Activated naive CD8-positive, alpha-beta T cell treated with anti-CD3 and anti-CD28 coated beads, Interleukin-2, amount 10 ng/mL, durations not matched to agents 7 days and 5 days (primary cell): ENCODE results near the gene TCERG1L. TPM values are rescaled to one million over a fixed set of nuclear protein-coding genes. Genes with fewer than 3 reads are reported as not detected.

Source experiments
- ATAC-seq: fragments of 150-1000 bp; cut with Tn5 transposase; one replicate; pipeline ENCODE4 v1.10.0; 2021; ENCODE audit warnings: low read depth, moderate library complexity
- POLR2A ChIA-PET: fragments of 350-600 bp; sonication (Branson Sonifier 250); formaldehyde crosslinking; loops from one replicate; lab custom pipeline; 2021; ENCODE audit warnings: antibody characterized with exemption; lab: Charles Lee
- DNase-seq: peaks from one replicate; pipeline ENCODE4 v3.0.0; 2021
- H3K27ac Mint-ChIP-seq: one replicate; pipeline ENCODE4 v1.8.0; 2022; ENCODE audit warnings: mild to moderate bottlenecking, mixed read lengths
- H3K27me3 Mint-ChIP-seq: one replicate; pipeline ENCODE4 v1.8.0; 2022; ENCODE audit warnings: mild to moderate bottlenecking, moderate library complexity, mixed read lengths
- H3K36me3 Mint-ChIP-seq: one replicate; pipeline ENCODE4 v1.8.0; 2021; ENCODE audit warnings: mild to moderate bottlenecking, mixed read lengths
- H3K4me1 Mint-ChIP-seq: one replicate; pipeline ENCODE4 v1.8.0; 2021; ENCODE audit warnings: mixed read lengths
- H3K4me3 Mint-ChIP-seq: one replicate; pipeline ENCODE4 v1.8.0; 2022; ENCODE audit warnings: mild to moderate bottlenecking, moderate library complexity, mixed read lengths
- H3K9me3 Mint-ChIP-seq: one replicate; pipeline ENCODE4 v1.8.0; 2021; ENCODE audit warnings: mixed read lengths
- total RNA-seq, 2 experiments: library from RNA; stranded (reverse); gene quantifications; one replicate each; pipeline ENCODE4 v1.2.3, GENCODE V29; 2021

The TCERG1L gene
- total RNA-seq, 2 experiments from 2014 or later: 0.20 to 0.36 TPM

DNA sequence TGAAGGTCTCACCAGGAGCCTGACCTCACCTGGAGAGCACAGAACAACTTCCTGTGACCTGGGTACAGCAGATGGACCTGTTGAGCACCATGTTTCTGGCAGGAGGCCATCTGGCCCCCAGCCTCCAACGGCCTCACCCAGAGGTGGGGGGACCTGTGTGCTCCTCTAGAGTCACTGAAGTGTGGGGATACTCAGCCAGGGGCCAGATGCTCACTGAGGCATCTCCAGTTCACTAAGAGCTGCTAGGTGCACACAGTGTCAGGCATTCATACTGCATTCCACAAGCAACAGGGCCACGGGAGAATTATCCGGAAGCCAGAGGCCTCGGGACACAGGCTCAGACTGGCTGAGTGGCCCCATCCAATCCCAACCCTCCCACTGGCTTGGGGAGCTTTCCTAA lies 161.4 kb downstream of the TCERG1L start:
- H3K36me3 Mint-ChIP-seq: no peaks in the 10 kb centered on the region

DNA sequence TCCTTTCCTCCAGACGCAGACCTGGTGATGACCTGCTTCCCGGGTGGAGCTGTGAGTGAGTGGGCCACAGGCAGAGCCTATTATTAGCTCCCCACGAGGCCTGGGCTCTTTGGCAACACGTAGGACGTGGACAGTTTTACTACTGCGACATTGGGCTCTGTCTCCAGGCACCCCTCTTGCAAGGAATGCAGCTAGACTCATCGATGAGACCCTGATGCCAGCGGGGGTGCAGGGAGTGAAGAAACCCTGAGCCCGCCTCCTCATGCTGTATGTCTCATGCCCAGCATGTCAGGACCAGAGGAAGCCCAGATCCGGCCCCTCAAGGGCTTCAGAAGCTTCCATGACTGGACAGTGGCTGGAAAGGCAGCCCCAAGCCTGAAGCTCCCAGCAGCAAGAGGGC lies 161.9 kb downstream of the TCERG1L start:
- POLR2A ChIA-PET: no interaction called here

More for the DNA sequence above, 161.4 kb downstream of the TCERG1L start:
- H3K4me1 Mint-ChIP-seq: no peaks in the 10 kb centered on the region
- POLR2A ChIA-PET: no interaction called here
- ATAC-seq: no peak
- H3K27me3 Mint-ChIP-seq: no peaks in the 10 kb centered on the region
- H3K4me3 Mint-ChIP-seq: no peak overlapping the region
- H3K27ac Mint-ChIP-seq: no peak overlapping the region
- peaks cover 12% of the 10 kb centered on the region for H3K9me3 Mint-ChIP-seq
- no peak for DNase-seq

DNA sequence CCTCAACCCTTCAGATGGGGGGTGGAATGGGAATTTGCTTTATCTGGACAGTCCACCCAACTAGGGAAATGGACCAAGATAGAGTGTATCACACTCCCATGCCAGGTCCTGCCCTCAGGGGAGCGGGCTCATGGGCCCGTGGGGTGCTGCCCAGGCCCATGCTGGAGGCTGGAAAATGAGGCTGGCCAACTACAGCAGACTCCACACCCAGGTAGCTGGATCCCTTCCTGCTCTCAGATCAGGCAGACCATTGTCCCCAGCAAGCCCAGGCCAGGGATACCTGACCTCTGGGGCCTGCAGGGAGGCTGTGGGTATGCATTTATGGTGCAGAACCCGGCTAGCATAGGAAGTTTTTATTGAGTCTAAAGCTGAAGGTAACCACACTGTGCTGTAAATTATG lies 162.4 kb downstream of the TCERG1L start:
- POLR2A ChIA-PET: no interaction called here
- Mint-ChIP-seq H3K36me3 (no peaks in the 10 kb centered on the region), H3K4me3 (no peak overlapping the region), H3K27me3 (no peaks in the 10 kb centered on the region), H3K4me1 (no peaks in the 10 kb centered on the region), H3K27ac (no peak overlapping the region), H3K9me3 (peaks cover 12% of the 10 kb centered on the region)
- no peak for ATAC-seq
- DNase-seq: no peak

More for the DNA sequence above, 161.9 kb downstream of the TCERG1L start:
- no peaks in the 10 kb centered on the region for H3K4me1 Mint-ChIP-seq
- H3K4me3 Mint-ChIP-seq: no peak overlapping the region
- no peaks in the 10 kb centered on the region for H3K36me3 Mint-ChIP-seq
- H3K27ac Mint-ChIP-seq: no peak overlapping the region
- peaks cover 12% of the 10 kb centered on the region for H3K9me3 Mint-ChIP-seq
- ATAC-seq: no peak
- DNase-seq: no peak
- no peaks in the 10 kb centered on the region for H3K27me3 Mint-ChIP-seq

DNA sequence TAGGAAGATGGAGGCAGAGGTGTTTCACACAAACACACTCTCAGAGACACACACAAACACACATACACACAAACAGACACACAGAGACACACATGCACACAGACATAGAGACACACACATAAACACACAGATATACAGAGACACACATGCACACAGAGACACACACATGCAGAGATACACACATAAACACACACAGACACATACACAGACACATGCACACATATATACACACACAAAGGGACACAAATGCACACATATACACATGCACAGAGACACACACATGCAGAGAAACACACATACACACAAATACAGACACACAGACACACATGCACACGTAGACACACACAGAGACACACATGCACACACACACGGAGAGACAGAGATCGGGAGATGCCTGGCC lies 163.3 kb downstream of the TCERG1L start:
- H3K36me3 Mint-ChIP-seq: no peaks in the 10 kb centered on the region
- no peak for DNase-seq
- POLR2A ChIA-PET: no interaction called here
- no peak for ATAC-seq
- H3K27ac Mint-ChIP-seq: no peak overlapping the region
- no peaks in the 10 kb centered on the region for H3K4me1 Mint-ChIP-seq
- no peaks in the 10 kb centered on the region for H3K27me3 Mint-ChIP-seq
- peaks cover 12% of the 10 kb centered on the region for H3K9me3 Mint-ChIP-seq
- no peak overlapping the region for H3K4me3 Mint-ChIP-seq

DNA sequence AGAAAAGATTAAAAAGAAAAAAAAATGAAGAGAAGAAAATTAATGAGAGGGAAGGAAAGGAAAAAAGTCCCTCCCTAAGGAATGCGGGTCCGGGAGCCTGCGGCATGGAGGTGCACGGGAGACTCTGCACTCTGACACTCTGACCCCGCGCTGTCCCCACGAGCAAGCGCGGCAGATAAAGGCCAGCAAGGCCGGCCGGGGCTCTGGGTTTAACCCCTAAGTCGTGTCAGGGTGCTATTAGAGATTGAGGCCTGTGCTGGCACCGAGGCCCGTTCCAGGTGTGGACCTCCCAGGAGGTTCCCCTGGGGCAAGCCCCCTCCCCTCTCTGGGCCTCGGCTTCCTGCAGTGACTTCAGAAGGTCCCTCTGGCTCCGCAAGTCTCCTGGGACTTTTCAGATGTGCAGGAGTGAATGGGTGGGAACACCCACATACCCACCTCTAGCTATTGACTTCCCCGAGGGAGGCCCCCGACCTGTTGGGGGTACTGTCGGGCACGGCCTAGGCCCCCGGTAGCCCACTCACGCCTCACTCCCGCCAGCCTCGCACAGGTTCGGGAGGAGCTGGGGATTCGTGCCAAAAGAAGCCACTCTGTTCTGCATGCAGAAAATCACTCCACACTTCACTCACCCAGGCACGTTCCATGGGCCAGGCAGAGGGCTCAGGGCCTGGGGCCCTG lies 164.1 kb downstream of the TCERG1L start:
- Mint-ChIP-seq H3K27me3 (no peaks in the 10 kb centered on the region), H3K9me3 (peaks cover 8% of the 10 kb centered on the region)
- POLR2A ChIA-PET: no interaction called here

DNA sequence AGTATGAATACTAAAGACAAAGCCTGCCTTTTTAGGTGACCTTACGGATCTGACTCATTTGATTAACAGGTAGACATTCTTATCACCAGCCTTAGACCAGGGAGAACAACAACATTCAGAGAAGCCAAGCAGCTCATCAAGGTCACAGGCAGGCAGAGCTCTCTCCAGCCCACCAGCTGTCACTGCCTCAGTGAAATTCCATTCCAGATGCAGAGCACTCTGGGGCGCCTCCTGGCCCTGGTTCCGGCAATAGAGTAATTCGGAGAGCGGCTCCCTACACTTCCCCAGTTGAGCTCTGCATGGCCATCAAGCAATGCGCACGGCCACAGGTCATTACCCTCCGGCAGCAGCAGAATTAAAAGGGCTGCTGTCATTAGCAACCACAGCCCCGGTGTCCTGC lies 164.7 kb downstream of the TCERG1L start:
- no peaks in the 10 kb centered on the region for H3K36me3 Mint-ChIP-seq
- POLR2A ChIA-PET: no interaction called here
- H3K4me3 Mint-ChIP-seq: no peak overlapping the region

More for the DNA sequence above, 164.1 kb downstream of the TCERG1L start:
- ATAC-seq (no peak), DNase-seq (no peak)
- Mint-ChIP-seq H3K36me3 (no peaks in the 10 kb centered on the region), H3K4me1 (no peaks in the 10 kb centered on the region), H3K4me3 (no peak overlapping the region), H3K27ac (no peak overlapping the region)

DNA sequence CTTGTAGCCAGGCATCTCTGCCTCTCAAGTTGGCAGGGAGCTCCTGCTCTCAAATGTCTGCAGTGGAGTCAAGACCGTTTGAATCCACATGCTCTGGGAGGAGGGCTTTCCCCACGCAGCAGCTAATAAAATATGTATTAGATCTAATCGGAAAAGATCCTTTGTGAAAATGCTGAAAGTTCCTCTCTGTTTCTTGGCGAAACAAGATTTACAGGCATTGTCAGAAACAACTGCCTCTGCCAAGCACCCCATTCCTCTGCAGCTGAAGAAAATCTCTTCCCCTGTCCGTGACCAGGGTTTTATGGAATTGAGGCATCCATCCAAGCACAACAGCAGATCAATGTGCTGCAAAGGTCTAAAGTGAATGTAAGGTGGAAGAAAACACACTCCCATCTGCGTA lies 165.8 kb downstream of the TCERG1L start:
- no peak overlapping the region for H3K27ac Mint-ChIP-seq
- H3K36me3 Mint-ChIP-seq: no peaks in the 10 kb centered on the region
- no peaks in the 10 kb centered on the region for H3K4me1 Mint-ChIP-seq
- peaks cover 4% of the 10 kb centered on the region for H3K9me3 Mint-ChIP-seq
- ATAC-seq: no peak
- no peak overlapping the region for H3K4me3 Mint-ChIP-seq
- no peak for DNase-seq
- H3K27me3 Mint-ChIP-seq: no peaks in the 10 kb centered on the region
- POLR2A ChIA-PET: no interaction called here

More for the DNA sequence above, 164.7 kb downstream of the TCERG1L start:
- no peak for DNase-seq
- peaks cover 4% of the 10 kb centered on the region for H3K9me3 Mint-ChIP-seq
- H3K4me1 Mint-ChIP-seq: no peaks in the 10 kb centered on the region
- no peaks in the 10 kb centered on the region for H3K27me3 Mint-ChIP-seq
- no peak overlapping the region for H3K27ac Mint-ChIP-seq
- no peak for ATAC-seq

DNA sequence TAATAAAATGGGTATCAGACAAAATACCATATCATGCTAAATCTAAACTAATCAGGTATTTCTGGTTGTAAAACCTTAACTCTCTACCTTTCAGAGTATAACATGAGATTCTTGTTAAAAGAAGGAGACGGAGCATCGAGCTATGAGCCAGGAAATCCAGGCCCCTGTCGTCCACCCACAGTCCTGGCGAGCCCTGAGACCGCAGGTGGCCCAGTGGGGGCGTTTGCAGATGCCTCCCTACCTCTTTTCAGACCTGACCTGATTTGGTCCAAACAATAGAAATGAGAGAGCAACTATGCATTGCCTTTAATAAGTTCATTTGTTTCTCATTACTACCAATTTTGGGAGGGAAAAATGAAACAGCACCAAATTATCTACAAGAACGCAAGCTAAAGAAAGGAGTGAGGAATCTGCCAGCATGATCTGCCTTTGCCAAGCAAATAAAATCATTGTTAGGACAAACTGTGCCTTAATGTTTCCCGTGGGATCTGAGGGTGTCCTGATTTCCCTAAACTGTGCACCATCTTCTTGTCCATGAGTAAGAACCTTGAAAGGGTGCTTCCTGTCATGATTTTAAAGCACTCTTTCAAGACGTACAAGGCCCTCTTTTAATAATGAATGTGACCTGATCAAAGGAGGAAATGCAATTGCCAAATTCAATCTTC lies 166.7 kb downstream of the TCERG1L start:
- Mint-ChIP-seq H3K4me3 (no peak overlapping the region), H3K27ac (no peak overlapping the region), H3K27me3 (no peaks in the 10 kb centered on the region), H3K4me1 (no peaks in the 10 kb centered on the region), H3K36me3 (no peaks in the 10 kb centered on the region), H3K9me3 (peaks cover 3% of the 10 kb centered on the region)
- POLR2A ChIA-PET: no interaction called here
- DNase-seq (no peak), ATAC-seq (no peak)

DNA sequence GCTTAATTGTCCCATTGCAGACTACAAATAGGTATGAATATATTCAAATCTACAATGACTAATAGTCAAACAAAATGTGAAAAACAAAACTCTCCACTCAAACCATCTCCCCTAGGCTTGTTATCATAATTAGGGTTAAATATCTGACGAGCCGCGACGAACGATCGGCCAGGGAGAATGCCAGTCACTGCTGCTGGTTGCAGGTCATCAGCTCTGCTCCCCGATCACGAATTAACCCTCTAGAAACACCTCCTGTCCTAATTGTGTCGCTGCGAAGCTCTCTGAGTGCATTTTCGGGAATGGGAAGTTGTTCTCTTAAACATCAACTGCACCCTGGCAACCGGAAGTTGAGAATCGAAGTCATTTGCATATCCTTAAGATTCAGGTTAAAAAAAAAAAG lies 167.3 kb downstream of the TCERG1L start:
- DNase-seq: no peak
- POLR2A ChIA-PET: no interaction called here

DNA sequence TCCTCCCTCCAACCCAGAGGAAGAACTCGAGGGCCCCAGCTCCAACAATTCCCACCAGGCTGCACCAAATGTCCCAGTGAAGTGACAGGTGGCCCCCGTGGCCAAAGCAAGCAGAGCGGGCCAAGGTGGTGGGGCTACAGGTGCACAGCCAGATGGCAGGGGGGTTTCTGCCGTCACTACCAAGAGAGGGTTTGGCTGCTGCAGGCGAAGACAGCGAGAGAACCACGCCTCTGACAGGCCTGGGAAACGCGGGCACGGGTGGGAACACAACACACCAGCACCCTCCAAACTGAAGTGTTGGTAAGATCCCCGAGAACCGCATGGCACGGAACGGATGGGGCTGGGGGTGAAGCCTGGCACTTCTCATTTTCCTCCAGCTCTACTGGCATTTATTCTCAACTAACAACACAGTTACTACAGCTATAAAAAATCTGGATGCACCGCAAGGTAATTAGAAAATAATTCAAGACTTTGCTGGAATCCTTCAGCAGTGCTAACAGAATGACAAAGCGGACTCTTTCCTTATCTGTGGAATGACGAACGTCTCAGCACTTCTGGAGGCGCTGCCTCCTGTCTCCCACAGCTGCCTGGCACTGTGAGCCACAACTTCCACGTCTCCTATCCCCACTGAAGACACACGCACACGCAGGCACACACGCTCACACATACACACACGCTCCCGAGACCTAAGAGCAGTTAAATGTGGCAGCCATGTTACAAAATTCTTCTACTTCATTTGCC lies 167.9 kb downstream of the TCERG1L start:
- Mint-ChIP-seq H3K27ac (no peak overlapping the region), H3K27me3 (no peaks in the 10 kb centered on the region), H3K36me3 (no peaks in the 10 kb centered on the region), H3K9me3 (peaks cover 3% of the 10 kb centered on the region), H3K4me3 (no peak overlapping the region), H3K4me1 (no peaks in the 10 kb centered on the region)
- DNase-seq (no peak), ATAC-seq (no peak)
- POLR2A ChIA-PET: no interaction called here

More for the DNA sequence above, 167.3 kb downstream of the TCERG1L start:
- Mint-ChIP-seq H3K27ac (no peak overlapping the region), H3K9me3 (peaks cover 3% of the 10 kb centered on the region), H3K27me3 (no peaks in the 10 kb centered on the region), H3K4me1 (no peaks in the 10 kb centered on the region), H3K4me3 (no peak overlapping the region), H3K36me3 (no peaks in the 10 kb centered on the region)
- no peak for ATAC-seq

DNA sequence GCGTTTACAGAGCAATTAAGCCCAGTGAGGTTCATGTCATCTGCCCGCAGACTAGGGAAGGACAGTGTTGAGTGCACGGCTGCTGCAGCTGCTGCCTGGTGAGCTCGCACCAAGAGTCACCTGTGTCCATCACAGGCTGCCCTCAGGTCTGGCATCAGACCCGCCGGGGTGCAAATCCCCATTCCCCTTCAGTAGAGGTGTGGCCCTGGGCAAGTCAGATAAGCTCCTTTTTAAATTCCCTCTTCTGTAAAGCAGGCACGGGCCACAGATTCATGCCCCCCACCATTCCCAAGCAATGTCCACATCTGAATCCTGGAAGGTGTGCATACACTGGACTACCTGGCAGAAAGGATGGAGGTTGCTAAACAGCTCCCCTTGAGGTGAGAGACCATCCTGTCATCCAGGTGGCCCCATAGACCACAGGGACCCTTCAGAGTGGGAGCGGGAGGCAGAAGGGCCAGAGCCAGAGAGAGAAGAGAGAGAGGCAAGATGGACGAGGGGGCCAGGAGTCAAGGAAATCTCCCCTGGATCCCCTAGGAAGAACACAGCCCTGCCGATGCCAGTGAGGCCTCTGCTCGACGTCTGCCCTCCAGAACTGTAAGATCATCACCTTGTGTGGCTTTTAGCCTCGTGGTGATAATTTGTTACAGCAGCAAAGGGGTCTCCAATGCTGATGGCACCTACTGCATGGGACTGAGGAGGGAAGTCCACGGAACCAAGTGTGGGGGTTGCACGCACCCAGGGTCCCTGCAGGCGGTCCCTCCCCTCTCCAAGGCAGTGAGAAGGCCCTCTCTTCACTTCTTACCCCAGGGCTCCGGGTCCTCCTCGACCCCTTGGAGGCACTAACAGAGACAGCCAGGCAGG lies 168.8 kb downstream of the TCERG1L start:
- no peaks in the 10 kb centered on the region for H3K27me3 Mint-ChIP-seq
- ATAC-seq (no peak), DNase-seq (no peak)
- H3K36me3 Mint-ChIP-seq: no peaks in the 10 kb centered on the region
- H3K4me1 Mint-ChIP-seq: no peaks in the 10 kb centered on the region
- H3K27ac Mint-ChIP-seq: no peak overlapping the region
- POLR2A ChIA-PET: no interaction called here
- no peaks in the 10 kb centered on the region for H3K9me3 Mint-ChIP-seq
- H3K4me3 Mint-ChIP-seq: no peak overlapping the region

DNA sequence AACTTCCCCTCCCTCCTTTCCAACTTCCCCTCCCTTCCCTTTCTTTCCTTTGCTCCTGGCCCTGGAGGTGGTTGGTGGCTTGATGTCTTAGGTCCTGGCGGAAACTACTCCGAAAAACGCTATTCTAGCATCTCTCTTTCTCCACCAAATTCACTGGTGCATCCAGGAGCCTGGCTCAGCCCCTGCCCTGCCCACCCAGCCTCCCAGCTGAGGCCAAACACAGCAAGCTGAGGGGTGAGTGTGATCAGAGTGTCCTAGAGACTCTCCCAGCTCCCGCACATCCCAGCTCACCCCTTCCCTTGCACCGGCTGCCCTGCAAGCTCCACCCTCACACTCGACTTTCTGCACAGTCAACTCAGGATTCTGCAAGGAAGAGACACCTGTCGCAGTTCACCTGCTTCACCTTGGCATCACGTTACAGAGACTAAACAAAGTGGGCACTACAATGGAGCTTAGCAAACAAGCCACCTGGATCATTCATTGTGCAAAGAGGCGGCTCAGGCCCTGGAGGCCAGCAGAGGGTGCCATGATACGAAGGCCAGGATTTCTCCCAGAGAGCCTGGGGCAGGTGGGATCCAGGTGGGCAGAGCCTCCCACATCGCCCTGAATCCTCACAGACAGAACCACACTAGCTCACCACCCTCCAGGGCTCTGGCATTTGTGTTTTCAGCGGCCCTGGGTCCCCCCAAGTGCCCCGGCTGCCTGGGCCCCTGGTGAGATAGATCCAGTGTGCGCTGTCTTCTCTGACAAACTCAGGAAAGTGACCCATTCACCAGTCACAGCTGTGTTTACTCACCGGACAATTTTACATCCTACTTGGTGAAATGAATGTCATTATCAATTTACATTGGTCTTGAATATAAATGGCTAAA lies 169.6 kb downstream of the TCERG1L start:
- no peaks in the 10 kb centered on the region for H3K36me3 Mint-ChIP-seq

More for the DNA sequence above, 169.6 kb downstream of the TCERG1L start:
- no peaks in the 10 kb centered on the region for H3K4me1 Mint-ChIP-seq
- no peak for DNase-seq
- no peaks in the 10 kb centered on the region for H3K9me3 Mint-ChIP-seq
- no peak for ATAC-seq
- H3K4me3 Mint-ChIP-seq: no peak overlapping the region
- no peak overlapping the region for H3K27ac Mint-ChIP-seq
- POLR2A ChIA-PET: no interaction called here
- H3K27me3 Mint-ChIP-seq: no peaks in the 10 kb centered on the region
